Fibroblast of skin of left biceps (primary cell): ENCODE measurements around the gene PATE2.
A peak's percentile ranks its signal among the peaks of the same experiment; 100 is the strongest.

Source experiments
- DNase-seq, 2 experiments: peaks; one replicate each; pipeline ENCODE4 v3.0.0-alpha.2; 2013; ENCODE audit warnings: low read depth in 2 of 2

Gene PATE2

DNA sequence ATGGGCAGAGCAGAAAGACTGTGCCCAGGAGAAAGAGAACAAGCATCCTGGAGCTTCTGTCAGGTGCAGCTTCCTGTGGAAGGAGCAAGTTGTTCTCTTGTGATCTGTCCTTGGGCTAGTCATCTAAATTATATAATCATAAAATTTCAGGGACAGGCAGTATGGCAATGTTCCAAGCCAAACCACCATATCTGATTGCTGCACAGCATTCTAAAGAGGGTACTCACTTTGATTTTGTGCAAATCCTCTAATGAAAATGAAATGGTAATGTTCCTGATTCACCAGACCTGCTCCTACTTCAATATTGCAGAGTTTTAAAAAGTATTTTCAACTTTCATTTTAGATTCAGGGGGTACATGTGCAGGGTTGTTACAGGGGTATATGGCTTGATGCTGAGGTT is at the start of gene PATE2:
Gene PATE2 (minus strand): TSS at position 101 of the 400 bp plus-strand sequence. CDS start 55 bp downstream, at position 46.
- DNase-seq, result no peak

DNA sequence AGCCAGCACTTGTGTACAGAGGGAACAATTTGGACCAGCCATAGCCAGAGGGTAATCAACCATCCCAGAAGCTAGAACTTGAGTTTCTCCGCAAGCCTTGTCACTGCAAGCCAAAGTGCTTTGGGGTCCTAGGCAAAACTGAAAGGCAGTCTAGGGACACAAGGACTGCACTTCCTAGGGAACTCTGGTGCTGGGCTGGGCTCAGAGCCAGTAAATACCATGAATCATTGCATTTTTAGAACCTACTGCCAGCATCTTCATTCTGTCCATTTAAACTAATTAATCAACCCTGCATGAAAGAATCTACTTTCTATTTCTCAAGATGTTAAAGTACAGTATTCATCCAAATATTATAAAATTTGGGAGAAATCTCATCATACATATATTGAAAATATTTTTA is 29.3 kb upstream of the PATE2 start:
- DNase-seq, result no peak

DNA sequence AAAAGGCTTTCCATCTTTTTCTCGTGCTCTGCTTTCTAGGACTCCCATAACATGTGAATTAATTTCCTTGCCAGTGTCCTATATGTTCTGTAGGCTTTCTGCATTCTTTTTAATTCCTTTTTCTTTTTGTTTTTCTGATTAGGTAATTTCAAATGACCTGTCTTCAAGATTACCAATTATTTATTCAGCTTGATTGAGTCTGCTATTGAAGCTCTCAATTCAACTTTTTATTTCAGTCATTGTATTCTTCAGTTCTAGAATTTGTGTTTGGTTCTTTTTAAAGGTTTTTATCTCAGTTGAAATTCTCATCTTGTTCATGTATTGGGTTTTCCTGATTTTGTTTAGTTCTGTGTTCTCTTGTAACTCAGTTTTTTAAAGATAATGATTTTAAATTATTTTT is 23.8 kb upstream of the PATE2 start:
- no peak for DNase-seq

DNA sequence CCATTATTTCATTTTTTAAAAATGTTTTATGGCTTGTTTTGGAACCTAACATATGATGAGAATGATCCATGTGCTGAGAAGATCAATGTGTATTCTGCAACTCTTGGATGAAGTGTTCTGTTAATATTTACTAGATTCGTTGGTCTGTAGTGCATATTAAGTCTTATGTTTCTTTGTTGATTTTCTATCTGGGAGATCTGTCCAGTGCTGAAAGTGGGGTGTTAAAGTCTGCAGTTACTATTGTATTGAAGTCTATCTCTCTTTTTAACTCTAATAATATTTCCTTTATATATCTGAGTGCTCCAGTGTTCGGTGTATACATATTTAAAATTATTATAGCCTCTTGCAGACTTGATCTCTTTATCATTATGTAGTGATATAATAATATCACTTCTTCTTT is 21.2 kb upstream of the PATE2 start:
- DNase-seq, result no peak

DNA sequence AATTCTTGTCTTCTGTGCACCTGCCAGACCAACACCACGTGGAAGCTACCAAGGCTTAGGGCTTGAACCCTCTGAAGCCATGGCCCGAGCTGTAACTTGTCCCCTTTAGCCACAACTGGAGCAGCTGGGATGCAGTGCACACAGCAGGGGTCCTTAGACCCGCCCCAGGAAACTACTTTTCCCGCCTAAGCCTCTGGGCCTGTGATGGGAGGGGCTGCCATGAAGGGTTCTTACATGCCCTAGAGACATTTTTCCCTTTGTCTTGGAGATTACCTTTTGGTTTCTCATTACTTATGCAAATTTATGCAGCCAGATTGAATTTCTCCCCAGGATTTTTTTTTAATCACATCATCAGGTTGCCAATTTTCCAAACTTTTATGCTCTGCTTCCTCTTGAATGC is 19.0 kb upstream of the PATE2 start:
- no peak for DNase-seq

DNA sequence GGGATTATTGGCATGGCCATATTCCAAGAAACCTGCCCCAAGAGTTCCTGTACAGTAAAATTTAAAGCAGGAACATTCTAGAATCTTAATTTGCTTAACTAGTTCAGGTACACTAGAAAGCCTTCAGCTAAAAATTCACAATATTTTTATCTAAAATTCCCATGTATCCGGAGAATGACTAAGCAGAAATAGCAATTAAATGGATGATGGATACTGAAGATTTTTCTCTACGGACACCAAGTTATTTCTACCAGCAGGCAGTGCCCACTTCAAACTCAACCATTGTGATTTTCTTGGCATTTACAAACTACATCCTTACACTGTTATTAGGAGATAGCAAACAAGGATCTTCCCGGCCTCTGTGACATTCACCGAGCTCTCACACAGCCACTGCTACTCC is 12.2 kb upstream of the PATE2 start:
- DNase-seq, result no peak

DNA sequence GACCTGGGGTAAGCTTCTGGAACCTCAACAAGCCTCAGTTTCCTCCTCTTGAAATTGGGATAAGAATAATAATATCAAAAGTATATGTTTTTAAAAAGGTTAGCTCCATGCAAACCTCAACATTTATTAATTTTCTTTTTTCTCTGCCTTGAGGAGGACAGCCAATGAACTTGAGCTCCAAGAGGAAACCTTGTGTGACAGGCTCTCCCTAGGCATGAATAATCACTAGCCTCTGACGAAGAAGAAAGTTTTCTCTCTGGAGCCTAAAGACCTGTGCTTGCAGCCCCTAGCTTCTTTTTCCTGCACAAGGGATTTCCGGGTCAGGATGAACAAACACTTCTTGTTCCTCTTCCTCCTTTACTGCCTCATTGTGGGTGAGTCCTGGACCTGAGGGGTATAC is 9.2 kb upstream of the PATE2 start, which contains the start of gene PATE3:
Gene PATE3 (plus strand): TSS at position 301 of the 400 bp plus-strand sequence. CDS start 25 bp downstream, at position 326.
- DNase-seq, result no peak

DNA sequence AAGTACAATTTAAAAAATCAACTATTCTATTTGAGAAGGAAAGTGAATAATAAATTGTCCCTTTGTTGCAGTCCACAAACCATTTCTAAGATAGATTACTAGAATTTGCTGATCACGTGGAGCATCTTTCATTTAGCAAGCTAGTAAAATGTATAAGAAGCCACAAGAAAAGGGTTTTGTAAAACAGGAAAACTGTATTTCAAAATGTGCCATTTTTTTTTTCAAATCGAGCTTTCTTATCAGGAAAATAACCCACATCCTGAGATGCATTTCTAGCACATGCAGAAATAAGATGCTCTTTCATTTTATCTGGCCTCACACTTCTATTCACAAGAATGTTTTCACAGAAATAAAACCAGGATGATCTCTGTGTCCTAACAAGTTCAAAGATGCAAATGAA is 6.0 kb upstream of the PATE2 start:
- no peak for DNase-seq

DNA sequence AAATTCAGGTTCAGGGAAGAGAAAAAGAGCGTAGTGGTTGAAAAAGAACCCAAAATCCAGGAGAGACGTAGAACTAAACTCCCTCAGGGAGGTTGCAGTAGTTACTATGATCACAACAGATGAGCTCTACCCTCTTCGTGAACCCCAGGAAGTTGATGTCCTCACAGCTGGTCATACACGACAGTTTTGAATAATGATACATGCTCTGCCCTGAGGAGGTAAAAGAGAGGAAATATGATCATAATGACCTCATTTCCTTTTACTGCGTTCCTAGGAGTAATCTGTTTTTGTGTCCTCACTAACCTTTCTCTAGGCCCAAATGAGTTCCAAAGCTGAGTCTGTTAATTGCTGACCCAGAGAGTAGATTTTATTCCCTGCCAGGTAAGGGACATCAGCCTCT is 1.3 kb downstream of the PATE2 start:
- DNase-seq, result no peak

DNA sequence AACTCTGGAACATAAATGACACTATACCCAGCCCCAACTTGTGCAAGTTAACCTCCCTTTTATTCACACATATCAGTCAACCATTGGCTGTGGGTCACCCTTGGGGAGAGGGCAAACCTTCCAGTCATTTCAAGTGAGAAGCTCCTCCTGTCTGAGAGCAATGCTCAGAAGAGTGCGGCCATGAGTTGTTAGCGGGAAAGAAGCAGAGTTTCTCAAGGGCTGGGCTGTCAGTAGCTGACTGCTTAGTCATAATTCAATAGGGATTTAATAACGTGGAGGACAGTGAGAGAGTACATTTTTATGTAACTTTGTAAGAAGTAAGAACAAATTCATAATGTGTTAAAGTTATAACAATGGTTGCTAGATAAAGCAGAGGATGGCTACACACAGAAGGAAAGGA is 5.1 kb downstream of the PATE2 start:
- DNase-seq, result no peak

DNA sequence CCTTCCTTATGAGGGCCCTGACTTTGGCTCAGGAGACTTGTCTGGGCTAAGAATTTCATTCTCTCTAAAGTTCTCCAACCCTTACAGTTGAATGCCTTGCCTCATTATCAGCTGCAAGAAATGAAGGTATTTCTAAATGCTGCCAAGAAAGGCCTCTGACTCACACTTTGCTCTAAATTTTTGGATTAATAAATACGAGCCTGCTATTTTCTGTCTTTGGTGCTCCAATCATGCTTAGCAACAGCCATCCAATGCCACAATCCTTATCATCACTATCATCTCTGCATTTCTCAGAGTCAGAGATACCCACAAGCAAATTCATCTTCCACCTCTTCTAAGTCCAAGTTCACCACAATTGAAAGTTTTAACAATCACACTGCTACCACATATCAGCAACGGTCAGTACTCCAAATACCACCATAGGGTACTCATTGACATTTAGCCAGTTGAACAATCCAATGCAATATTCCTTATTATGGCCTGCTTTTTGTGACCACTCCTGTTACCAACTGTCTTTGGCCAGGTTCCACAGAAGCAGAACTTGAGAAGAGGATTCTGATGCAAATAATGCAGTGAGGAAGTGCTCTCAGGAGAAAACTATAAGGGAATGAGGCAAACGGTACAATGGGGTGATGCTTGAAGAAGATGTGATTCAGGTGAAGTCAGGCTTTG is 5.7 kb downstream of the PATE2 start:
- peak in 1 of 2 experiments; percentile 7 for DNase-seq

DNA sequence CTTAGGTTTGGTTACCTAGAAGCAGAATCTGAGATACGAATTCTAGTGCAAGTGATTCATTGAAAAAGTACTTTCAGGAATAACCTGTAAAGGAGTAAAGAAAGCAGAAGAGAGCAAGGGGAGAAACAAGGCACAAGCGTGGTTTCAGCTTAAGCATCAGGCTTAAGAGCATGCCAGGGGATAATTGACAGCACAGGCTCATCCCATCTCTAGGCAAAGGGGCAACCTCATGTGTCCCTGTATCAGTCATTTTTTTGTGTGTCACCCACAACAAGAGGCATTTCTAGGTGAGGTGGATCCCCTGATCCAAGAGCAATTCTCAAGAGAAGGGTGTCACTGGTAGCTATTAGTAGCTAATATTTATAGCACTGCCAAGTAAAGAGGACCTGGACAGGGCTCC is 8.0 kb downstream of the PATE2 start:
- DNase-seq, result no peak

DNA sequence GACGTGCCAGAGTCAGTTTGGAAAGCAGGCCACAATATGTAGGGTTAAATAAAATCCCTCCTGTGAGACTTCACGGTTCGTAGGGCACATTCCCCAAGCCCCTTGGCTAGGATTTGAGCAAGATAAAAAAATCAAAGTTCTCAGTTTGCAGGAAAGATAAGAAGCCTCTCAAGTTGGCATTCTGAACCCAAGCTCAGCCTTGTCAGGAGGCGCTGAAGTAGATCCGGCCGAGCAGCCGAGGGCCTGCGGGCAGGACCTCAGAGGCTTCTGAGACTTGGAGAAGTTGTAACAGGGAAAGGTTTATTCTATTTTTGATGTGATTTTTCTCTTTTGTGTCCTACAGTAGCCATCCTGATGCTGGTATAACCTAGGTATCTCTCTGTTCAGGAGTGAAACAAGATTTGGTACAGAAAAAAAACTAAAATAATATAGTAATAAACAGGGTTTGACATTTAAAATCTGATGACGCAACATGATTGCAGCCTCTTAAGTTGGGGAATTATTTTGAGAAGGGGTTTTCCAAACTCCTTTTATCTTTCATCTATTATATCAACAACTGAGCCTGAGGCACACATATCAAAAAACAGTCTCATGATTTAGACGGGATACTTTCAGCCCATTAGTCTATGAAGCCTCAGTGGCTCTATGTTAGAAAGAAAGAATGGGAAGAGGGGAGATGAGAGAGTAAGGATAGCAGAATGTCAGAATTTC is 10.1 kb downstream of the PATE2 start:
- DNase-seq, result no peak

DNA sequence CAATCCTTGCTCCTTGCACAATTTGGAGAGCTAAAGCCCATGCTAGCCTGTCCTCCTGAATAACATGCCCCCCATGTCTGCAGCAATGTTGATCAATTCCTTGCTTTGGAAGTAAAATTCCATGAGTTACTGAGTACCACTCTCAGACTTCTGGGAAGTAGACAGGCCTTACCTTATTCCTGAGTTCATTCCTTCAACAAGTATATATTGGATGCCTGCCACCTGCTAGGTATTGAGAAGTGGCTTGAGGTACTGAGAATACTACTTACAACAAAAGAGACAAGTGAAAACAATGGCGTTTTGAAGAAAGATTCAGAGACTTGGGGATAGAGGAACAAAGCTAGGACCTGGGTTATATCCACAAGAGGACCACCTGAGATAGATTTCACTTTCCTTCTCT is 12.4 kb downstream of the PATE2 start:
- no peak for DNase-seq

DNA sequence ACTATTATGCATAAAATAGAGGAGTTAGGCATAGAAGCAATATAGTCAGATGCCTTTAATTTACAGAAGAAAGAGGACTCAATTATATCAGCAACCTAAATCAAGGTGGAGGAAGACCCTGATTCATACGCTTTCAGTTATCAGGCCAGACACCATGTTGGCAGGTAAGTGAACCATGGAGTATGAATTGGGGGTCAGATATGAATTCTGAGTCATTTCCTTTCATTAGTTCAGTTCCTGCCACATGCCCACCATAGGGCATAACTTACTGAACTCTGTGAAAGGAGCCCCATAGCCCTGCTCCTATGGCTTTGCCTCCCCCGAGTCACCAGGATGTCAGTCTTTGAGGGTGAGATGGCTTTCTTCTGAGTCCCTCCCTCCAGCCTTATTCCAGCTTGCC is 15.1 kb downstream of the PATE2 start:
- DNase-seq, result no peak

DNA sequence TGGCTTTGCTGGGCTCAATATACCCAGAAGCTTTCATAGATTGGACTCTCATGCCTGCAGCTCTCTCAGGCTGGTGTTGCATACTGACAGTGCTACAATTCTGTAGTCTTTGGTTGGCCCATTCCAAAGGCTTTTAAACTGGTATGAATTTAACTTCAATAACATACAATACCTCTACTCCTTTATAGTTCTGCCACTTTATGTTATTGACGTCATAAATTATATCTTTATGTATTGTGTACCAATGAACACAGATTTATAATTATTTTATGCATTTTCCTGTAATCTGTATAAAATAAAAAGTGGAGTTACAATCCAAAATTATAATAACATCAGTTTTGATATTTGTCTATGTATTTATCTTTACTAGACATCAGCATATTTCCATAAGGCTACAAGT is 16.2 kb downstream of the PATE2 start:
- DNase-seq, result no peak

DNA sequence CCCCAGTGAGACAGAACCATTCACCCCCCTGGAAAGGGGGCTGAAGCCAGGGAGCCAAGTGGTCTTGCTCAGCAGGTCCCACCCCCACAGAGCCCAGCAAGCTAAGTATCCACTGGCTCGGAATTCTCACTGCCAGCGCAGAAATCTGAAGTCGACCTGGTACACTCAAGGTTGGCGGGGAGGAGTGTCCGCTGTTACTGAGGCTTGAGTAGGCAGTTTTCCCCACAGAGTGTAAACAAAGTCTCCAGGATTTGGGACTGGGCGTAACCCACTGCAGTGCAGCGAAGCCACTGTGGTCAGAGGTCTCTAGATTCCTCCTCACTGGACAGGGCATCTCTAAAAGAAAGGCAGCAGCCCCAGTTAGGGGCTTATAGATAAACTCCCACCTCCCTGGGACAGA is 22.6 kb downstream of the PATE2 start:
- no peak for DNase-seq

DNA sequence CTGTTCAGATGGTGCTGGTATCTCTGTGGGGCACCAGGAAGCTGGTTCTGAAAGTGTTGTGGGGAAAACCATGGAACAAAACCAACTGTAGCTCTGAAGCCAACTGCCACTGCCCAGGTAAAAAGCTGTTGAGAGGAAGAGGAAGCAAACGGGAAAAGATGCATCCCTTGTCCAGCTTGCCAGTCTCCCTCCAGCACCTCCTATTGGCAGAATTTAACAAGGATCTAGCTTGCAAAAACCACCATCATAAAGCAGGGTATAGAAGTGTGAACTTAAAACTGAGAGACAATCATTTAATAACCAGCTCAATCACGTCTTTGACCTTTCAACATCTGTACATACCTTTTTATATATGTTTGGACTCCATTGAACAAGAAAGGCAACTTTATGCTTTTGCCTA is 28.0 kb downstream of the PATE2 start:
- DNase-seq, result no peak

DNA sequence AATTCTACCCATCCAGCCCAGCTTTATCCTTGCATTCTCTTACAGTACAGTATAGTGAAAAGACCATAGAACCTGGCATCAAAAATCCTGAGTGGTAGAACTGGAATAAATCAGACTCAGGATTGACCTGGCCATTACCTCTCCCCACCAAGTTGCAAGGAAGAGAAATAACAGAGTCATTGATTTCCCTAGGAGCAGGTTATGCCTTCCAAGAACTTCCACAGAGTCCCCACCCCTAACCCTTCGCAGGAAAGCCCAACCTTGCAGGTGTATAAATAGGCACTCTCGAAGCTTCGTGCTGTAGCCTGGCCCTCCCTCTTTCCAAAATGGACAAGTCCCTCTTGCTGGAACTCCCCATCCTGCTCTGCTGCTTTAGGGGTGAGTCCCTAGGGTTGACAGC is 32.6 kb downstream of the PATE2 start, which contains the start of gene PATE1:
Gene PATE1 (plus strand): TSS at position 301 of the 400 bp plus-strand sequence. CDS start 26 bp downstream, at position 327.
- no peak for DNase-seq

DNA sequence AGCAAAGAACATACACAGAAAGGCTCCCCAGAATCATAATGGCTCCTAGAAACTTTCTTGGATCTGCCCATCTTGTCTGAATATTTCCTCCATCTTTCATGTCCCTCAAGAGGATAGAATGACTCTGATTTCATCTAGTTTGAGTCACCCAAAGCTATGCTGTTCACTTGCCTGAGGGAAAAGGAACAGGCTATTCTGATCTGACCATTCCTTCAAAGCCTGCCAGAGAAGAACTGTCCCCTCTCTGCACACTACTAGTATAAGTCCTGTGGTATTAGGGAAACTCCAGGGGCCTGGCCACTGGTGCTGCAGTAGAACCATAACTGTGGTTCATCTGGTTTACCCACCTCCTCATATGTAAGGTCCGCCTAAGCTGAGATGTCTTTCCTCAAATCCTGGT is 34.9 kb downstream of the PATE2 start:
- no peak for DNase-seq

DNA sequence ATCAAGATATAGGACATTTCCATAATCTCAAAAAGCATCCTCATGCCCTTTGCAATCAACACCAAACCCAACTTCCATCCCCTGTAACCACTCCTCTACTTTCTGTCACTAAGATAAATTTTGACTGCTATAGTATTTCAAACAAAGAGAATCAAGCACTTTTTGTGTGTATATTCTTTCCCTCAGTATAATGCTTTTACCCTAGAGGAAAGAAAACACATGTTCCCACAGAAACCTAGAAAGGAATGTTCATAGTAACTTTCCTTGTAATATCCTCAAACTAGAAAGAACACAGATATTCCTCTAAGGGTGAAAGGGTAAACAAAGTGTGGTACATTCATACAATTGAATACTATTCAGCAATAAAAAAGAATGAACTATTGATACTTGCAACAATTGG is 38.0 kb downstream of the PATE2 start:
- DNase-seq, result no peak

DNA sequence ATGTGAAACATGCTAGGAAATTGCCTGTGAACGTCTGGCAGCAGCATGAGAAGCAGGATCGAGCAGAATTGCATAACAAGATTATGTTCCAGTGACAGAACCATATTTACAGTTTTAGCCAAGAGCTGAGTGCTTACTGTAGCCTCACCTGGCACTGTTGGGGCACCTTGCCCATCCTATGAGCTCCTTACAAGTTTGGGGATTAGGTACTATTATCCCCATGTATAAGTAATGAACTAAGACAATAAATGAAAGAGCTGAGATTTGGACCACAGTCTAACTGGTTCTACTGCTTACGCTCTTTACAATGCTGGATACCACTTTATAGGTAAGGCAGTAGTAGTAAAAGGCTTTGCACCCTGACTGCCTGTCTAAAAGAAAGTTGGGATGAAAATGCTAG is 49.7 kb downstream of the PATE2 start:
- DNase-seq, result no peak
